NB4 (cell line): ENCODE results near the gene CCDC92.

Experiments
- MAX ChIP-seq: IDR thresholded peaks from 2 replicates; pipeline ENCODE4 v1.6.1; 2011; ENCODE audit warnings: low read depth, low read length
- MYC ChIP-seq: IDR thresholded peaks from 2 replicates; pipeline ENCODE4 v1.6.1; 2011; ENCODE audit warnings: low read depth, low read length
- POLR2A ChIP-seq: IDR thresholded peaks from 2 replicates; pipeline ENCODE4 v1.6.1; 2011; ENCODE audit warnings: mild to moderate bottlenecking; ENCODE audit not compliant: insufficient read length; ENCODE audit errors: extremely low read depth
- TF ChIP-seq, protein P1 (sequence below): IDR thresholded peaks from one replicate; pipeline ENCODE4 v1.5.1; 2012; ENCODE audit warnings: low read depth, low read length

- TF ChIP-seq MYC (no peak), POLR2A (no peak), MAX (no peak)
- TF ChIP-seq, protein P1, sequence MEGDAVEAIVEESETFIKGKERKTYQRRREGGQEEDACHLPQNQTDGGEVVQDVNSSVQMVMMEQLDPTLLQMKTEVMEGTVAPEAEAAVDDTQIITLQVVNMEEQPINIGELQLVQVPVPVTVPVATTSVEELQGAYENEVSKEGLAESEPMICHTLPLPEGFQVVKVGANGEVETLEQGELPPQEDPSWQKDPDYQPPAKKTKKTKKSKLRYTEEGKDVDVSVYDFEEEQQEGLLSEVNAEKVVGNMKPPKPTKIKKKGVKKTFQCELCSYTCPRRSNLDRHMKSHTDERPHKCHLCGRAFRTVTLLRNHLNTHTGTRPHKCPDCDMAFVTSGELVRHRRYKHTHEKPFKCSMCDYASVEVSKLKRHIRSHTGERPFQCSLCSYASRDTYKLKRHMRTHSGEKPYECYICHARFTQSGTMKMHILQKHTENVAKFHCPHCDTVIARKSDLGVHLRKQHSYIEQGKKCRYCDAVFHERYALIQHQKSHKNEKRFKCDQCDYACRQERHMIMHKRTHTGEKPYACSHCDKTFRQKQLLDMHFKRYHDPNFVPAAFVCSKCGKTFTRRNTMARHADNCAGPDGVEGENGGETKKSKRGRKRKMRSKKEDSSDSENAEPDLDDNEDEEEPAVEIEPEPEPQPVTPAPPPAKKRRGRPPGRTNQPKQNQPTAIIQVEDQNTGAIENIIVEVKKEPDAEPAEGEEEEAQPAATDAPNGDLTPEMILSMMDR: no peak
Observed at GRCh38 chr12:123888989-123889388, 83.6 kb downstream of the CCDC92 start.
